Measurements from ENCODE around the gene NAV2. TPM values are rescaled to one million over a fixed set of nuclear protein-coding genes. Genes with fewer than 3 reads are reported as not detected.

The NAV2 gene
- total RNA-seq, 1 experiment from 2014 or later, result 139 TPM

DNA sequence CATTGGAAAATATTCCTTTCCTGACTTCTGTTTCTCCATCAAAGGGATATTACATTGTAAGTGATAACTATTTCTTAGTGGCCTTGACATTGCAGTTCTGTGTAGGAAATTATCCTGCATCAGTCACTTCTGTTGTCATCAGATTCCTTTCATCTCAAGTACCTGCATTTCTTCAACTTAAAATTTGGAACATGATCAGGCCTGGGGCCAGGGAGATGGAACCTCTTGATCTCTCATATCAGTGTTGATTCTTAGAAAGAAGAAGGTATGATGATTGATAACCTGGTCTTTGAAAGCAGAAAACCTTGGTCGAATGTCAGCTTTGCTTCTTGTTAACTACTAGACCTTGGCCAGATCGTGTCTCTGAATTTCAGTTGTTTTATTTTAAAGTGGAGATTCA, 93.6 kb downstream of the NAV2 start:
- H3K9me3 Mint-ChIP-seq (ENCODE audit: unreplicated experiment), result no peaks in the 10 kb centered on the region
- no peak for DNase-seq (ENCODE audit: unreplicated experiment)
- TF ChIP-seq, protein P1, sequence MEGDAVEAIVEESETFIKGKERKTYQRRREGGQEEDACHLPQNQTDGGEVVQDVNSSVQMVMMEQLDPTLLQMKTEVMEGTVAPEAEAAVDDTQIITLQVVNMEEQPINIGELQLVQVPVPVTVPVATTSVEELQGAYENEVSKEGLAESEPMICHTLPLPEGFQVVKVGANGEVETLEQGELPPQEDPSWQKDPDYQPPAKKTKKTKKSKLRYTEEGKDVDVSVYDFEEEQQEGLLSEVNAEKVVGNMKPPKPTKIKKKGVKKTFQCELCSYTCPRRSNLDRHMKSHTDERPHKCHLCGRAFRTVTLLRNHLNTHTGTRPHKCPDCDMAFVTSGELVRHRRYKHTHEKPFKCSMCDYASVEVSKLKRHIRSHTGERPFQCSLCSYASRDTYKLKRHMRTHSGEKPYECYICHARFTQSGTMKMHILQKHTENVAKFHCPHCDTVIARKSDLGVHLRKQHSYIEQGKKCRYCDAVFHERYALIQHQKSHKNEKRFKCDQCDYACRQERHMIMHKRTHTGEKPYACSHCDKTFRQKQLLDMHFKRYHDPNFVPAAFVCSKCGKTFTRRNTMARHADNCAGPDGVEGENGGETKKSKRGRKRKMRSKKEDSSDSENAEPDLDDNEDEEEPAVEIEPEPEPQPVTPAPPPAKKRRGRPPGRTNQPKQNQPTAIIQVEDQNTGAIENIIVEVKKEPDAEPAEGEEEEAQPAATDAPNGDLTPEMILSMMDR (IDR thresholded peaks at IDR 0.05; ENCODE audit: unreplicated experiment), result no peak
- POLR2A ChIA-PET, result no interaction called here
- H3K27ac Mint-ChIP-seq (ENCODE audit: low read depth, unreplicated experiment), result no peak overlapping the region
- no peaks in the 10 kb centered on the region for H3K27me3 Mint-ChIP-seq (ENCODE audit: insufficient read depth, unreplicated experiment)
- CTCF ChIA-PET, result interaction anchor here (1.0 kb wide), 2 partner anchors 47 to 249 kb away, joined by 3 to 4 read pairs; no protein-coding TSS in a partner anchor
- intact Hi-C loops (cut with micrococcal nuclease), result no loop called here
- no peak overlapping the region for H3K4me3 Mint-ChIP-seq (ENCODE audit: unreplicated experiment)
- H3K36me3 Mint-ChIP-seq (ENCODE audit: insufficient read depth, unreplicated experiment), result no peaks in the 10 kb centered on the region
- H3K4me1 Mint-ChIP-seq (ENCODE audit: insufficient read depth, unreplicated experiment), result peaks cover 19% of the 10 kb centered on the region
- BruUV-seq (replicated peaks), result no TSS peak

DNA sequence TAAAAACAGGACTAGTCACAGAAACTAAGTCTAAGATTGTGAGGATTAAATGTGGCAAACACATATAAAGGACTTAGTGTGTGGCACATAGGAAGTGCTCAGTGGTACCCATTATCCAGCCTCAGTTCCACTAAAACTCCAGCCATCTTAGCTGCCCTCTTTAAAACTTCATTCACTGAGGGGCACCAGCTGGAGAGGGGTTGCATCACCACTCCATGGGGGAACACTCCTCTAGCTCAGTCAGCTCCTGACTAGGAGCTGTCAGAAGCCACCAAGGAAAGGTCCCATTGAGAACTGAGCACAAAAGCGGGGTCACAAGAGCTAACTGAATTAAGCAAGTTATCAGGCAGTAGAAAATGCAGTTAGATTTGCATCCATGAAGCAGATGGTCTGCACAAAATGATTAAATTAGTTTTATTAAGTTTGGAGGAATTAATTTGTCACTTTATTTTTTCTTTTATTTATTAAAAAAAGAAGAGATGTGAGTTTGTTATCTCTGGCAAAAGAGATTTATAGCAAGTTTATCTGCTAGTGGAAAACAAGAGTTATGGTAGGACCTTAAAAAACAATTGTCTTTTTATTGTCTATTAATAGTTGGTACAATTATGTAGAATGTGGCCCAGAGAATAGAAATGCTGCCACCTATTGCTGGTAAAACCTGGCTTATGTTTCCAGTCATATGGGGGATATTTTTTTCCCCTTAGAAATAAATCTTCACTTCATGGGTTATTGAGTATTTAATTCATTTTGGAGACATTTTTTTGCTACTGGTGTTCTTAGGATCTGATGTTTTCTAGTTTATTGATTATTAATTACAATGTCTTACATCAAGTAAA, 95.7 kb downstream of the NAV2 start:
- TF ChIP-seq, protein P1 (IDR thresholded peaks at IDR 0.05; ENCODE audit: unreplicated experiment), result no peak
- POLR2A ChIA-PET, result interaction anchor here (0.7 kb wide), 2 partner anchors 21 to 1073 kb away, joined by 3 read pairs; no protein-coding TSS in a partner anchor
- H3K9me3 Mint-ChIP-seq (ENCODE audit: unreplicated experiment), result no peaks in the 10 kb centered on the region
- H3K4me3 Mint-ChIP-seq (ENCODE audit: unreplicated experiment), result no peak overlapping the region
- peaks cover 15% of the 10 kb centered on the region for H3K4me1 Mint-ChIP-seq (ENCODE audit: insufficient read depth, unreplicated experiment)
- CTCF ChIA-PET, result interaction anchor here (0.6 to 2.1 kb wide), 13 partner anchors 10 to 286 kb away, joined by 3 to 11 read pairs (median 3); no protein-coding TSS in a partner anchor
- no peaks in the 10 kb centered on the region for H3K27me3 Mint-ChIP-seq (ENCODE audit: insufficient read depth, unreplicated experiment)
- peak overlapping the region; percentile 39 for H3K27ac Mint-ChIP-seq (ENCODE audit: low read depth, unreplicated experiment)
- H3K36me3 Mint-ChIP-seq (ENCODE audit: insufficient read depth, unreplicated experiment), result no peaks in the 10 kb centered on the region
- BruUV-seq (replicated peaks), result no TSS peak
- DNase-seq (ENCODE audit: unreplicated experiment), result no peak
- intact Hi-C loops (cut with micrococcal nuclease), result loop anchor here (2.0 kb wide), 1 partner anchor 251 kb away; no protein-coding TSS in a partner anchor

DNA sequence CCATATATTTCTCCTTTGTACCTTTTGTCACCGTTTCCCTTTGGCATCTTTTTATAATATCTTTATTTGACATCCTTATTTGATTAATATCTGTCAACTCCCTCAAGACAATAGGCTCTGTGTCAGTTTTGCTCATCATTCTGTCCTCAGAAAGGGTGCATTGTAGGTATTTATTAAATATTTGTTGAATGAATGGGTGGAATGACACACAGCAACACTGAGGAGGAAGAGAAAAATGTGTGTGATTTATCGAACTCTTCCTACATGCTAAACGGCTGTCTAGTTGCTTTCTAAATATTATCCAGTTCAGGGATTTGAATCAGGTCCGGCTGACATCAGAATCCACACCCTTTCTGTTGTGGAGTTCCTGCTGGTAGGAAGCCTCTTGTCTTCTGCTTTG, 98.2 kb downstream of the NAV2 start:
- intact Hi-C loops (cut with micrococcal nuclease), result no loop called here
- no TSS peak for BruUV-seq (replicated peaks)
- H3K9me3 Mint-ChIP-seq (ENCODE audit: unreplicated experiment), result no peaks in the 10 kb centered on the region
- ChIA-PET POLR2A (no interaction called here), CTCF (interaction anchor here (0.9 to 1.4 kb wide), 3 partner anchors 247 to 534 kb away, joined by 3 to 4 read pairs (median 3); no protein-coding TSS in a partner anchor)
- H3K27me3 Mint-ChIP-seq (ENCODE audit: insufficient read depth, unreplicated experiment), result no peaks in the 10 kb centered on the region
- no peak overlapping the region for H3K4me3 Mint-ChIP-seq (ENCODE audit: unreplicated experiment)
- DNase-seq (ENCODE audit: unreplicated experiment), result no peak
- no peaks in the 10 kb centered on the region for H3K36me3 Mint-ChIP-seq (ENCODE audit: insufficient read depth, unreplicated experiment)
- H3K27ac Mint-ChIP-seq (ENCODE audit: low read depth, unreplicated experiment), result peak overlapping the region; percentile 71
- H3K4me1 Mint-ChIP-seq (ENCODE audit: insufficient read depth, unreplicated experiment), result peaks cover 5% of the 10 kb centered on the region
- TF ChIP-seq, protein P1 (IDR thresholded peaks at IDR 0.05; ENCODE audit: unreplicated experiment), result no peak

DNA sequence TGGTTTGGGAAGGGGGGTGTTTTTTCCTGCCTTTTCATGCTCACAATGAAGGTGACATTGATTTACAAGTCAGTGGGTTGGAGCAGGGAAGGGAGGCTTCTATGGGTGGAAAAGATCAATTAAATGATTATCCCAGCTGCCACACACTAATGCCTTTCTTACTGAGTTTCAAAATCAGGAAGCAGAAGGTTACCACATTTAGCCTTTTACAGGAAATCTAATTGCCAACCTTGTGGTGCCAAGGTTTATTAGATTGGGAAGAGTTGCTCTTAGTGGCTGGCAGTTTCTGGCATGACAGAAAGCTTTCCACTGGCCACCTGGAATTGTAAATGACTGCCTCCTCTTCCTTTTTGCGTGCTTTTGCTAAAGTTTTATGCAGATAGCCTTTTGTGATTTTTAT, 98.7 kb downstream of the NAV2 start:
- no peak overlapping the region for H3K4me3 Mint-ChIP-seq (ENCODE audit: unreplicated experiment)
- H3K27ac Mint-ChIP-seq (ENCODE audit: low read depth, unreplicated experiment), result peak overlapping the region; percentile 71
- ChIA-PET POLR2A (no interaction called here), CTCF (interaction anchor here (0.6 to 1.4 kb wide), 3 partner anchors 247 to 335 kb away, joined by 3 read pairs; no protein-coding TSS in a partner anchor)
- no peak for DNase-seq (ENCODE audit: unreplicated experiment)
- BruUV-seq (replicated peaks), result no TSS peak
- peaks cover 9% of the 10 kb centered on the region for H3K4me1 Mint-ChIP-seq (ENCODE audit: insufficient read depth, unreplicated experiment)
- no peaks in the 10 kb centered on the region for H3K27me3 Mint-ChIP-seq (ENCODE audit: insufficient read depth, unreplicated experiment)
- H3K36me3 Mint-ChIP-seq (ENCODE audit: insufficient read depth, unreplicated experiment), result no peaks in the 10 kb centered on the region
- TF ChIP-seq, protein P1 (IDR thresholded peaks at IDR 0.05; ENCODE audit: unreplicated experiment), result no peak
- intact Hi-C loops (cut with micrococcal nuclease), result no loop called here
- H3K9me3 Mint-ChIP-seq (ENCODE audit: unreplicated experiment), result no peaks in the 10 kb centered on the region
